Measurements from ENCODE around the gene CFAP221.

The CFAP221 gene

DNA sequence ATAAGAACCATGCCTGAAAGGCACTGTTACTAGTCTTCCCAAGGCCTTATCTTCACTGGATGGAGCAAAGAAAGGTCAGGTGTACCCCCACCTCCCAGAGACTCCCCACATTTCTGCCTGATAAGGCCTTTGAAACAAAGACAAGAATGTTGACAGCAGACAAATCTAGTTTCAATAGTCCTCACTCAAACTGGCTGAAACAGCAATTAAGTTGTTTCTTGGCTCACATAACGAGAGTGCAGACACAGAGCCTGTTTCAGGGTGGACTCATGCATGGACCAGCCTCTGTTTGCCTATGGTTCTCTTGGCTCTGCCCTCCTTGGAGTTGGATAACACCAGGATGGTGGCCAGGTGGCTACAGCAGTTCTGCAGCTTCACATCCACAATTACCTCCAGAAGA, 7.5 kb upstream of the CFAP221 start:
- DNase-seq (ENCODE audit: low read depth) = no peak

DNA sequence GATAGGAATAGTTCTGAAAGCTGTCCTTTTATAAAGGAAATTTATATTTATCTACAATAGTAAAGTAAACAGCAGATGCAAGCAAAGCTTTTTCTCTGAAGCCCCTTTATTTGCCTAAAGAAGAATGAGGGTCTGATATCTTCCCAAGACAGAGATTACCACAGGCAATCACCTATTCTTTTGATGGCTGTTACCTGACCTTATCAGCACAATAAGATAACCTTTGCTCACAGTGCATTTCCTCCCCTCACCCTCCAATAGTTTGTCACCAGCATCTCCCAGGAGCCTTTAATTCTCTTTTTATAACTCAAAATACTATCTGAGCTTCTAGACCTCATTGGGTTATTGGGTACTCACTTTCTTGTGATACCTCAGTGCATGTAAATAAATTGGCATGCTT, 6.5 kb upstream of the CFAP221 start:
- no peak for DNase-seq (ENCODE audit: low read depth)

DNA sequence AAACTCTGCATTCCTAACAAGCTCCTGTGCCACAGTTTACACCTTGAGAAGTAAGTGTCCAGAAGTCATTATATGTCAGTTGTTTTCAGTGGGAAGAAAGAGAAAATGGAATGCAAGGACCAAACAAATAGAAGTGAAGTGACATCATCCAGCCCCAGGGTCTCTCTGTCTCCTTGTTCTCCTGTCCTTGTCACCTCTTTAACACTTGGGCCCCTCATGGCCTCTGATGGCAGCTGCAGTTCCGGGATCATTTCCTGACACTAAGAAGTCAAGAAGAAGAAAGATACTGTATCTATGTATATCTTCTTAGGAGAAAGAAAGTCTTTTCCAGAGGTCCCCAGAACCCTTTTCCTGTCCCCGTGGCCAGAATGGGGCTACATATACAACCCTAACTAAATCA, 2.8 kb upstream of the CFAP221 start:
- no peak for DNase-seq (ENCODE audit: low read depth)

DNA sequence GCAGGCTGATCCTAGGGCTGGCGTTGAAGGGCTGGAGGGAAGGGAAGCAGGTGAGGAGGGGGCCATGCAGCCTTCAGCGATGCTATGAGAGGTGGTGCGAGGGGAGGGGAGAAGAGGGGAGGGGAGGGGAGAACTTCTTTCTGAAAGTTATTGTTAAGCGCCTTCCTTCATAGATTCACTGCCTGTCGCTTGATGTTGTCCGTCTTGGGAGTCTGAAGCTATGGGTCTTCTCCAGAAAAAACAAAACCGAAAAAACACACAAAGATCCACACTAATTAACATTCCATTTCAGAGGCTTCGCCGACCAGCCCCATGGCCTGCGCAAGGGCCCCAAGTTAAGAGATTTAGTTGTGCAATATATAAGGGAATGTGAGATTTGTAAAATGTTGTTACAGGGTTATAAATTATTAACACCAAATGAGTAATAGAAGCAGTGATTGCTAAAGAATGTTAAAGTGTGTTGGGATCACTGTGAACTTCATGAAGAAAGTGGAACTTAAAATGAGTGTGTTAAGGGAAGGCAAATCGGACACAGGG, 758 bp downstream of the CFAP221 start:
- no peak for DNase-seq (ENCODE audit: low read depth)

DNA sequence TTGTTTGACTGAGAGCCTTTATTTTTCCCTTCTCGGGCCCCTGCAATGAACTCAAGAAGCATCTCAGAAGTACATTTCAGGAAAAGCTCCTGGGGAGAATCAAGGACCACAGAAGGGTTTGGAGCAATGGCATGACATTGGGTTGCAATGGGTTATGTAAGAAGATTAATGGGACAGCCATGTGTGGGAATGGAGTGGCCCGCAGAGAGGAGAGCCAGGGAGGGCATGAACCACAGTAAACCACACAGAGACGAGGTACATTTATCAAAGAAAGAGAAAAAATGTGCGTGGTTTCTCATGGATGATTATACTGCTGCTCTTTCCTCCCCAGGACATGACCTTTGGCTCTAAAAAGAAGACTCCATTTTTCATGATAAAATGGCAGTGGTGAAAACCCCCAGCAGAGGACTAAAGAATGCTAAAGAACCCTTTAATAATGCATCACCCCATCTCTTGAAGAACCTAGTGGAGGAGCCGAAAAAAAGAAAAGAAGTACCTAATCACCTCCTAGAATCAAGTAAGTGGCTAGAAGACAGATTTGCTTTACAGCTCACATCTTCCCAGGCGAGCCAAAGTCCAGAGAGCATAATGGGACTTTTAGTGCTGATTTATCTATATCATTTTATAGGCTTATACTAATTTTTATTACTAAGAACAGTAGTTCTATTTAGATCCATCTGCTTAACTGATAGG, 1.7 kb downstream of the CFAP221 start:
- no peak for DNase-seq (ENCODE audit: low read depth)

DNA sequence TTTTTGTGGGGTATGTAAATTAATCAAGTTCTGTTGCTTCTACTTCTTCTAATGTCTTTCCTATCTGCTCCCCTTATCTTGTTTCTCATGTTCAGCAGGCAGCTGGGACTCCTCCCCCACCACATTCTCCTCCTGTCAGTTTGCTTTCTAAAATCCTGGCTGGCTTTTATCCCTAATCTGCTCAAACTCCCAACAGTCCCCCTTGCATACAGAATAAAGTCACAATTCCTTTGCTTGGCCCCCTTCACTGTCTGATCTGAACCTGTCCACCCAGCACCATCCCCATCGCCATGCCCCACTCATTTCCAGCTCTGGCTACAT, 2.2 kb downstream of the CFAP221 start:
- no peak for DNase-seq (ENCODE audit: low read depth)

DNA sequence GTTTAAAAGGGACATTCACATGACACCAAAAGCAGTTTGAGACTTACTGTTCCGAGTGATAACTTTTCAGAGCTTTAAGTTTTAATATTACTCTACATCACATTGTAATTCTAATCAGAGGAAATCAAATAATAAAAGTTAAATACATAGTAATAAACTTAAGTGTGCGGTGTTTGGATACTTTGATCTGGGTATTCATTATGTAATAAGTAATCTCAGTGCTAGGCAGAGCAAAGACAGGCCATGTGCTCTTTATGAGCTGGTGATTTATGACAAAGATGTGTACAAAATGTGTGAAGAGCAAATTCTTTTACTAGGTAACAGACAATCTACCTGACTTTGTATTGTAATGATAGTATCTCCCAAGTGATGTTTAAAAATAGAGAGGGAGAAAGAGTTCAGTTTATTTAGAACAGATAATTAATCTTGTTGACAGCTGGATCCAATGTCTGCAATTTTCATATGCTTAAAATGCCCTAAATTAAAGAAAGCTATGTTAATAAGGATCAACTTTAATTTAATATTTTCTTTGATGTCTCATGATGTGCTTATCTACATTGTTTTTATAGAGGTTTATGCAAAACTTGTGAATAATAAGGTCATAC, 4.4 kb downstream of the CFAP221 start:
- no peak for DNase-seq (ENCODE audit: low read depth)

DNA sequence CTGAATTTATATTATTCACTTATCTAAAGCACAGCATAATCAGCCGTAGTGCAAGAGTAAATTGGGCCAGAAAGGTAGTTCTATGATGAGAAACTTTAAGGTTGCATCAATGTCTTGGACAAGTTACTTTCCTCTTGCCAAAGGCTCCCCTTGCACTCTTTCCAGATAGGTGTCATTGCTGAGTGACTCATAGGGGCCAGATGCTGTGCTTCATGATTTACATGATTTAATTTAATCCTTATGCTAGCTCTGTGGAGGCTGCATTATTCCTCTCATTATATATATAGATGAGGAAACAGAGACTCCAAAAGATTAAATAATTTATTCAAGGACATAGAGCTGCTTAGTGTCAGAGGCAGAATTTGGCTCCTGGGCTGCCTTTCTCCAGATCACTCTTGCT, 5.0 kb downstream of the CFAP221 start:
- DNase-seq (ENCODE audit: low read depth) = peak; percentile 43

DNA sequence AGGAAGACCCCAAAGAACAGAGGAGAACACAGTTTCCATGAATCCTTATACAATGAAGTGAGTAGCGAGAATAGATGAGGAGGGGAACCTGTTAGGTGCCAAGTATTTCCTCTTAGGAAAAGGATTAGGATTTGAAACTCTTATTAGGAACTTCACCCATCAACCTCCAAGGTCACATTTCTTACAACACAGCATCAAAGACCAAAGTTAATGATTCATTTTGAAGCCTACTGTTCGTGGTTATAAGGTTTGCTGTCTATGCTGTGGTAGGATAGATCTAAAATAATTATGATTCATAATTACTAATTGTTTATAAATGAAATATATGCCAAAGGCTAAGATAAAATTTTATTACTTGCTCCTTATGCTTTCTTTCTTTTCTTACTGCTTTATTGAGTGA, 6.1 kb downstream of the CFAP221 start:
- DNase-seq (ENCODE audit: low read depth) = no peak

DNA sequence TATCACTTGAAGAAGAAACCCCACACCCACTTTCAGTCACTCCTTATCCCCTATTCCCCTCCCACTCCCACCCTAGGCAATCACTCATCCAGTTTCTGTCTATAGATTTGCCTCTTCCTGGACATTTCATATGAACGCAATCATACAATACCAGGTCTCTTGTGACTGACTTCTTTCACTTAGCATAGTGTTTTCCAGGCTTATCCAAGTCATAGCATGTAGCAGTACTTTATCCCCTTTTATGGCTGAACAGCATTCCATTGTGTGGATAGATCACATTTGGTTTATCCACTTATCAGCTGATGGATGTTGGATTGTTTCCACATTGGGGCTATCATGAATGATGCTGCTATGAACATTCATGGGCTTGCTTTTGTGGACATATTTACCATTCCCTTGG, 6.6 kb downstream of the CFAP221 start:
- DNase-seq (ENCODE audit: low read depth) = no peak

DNA sequence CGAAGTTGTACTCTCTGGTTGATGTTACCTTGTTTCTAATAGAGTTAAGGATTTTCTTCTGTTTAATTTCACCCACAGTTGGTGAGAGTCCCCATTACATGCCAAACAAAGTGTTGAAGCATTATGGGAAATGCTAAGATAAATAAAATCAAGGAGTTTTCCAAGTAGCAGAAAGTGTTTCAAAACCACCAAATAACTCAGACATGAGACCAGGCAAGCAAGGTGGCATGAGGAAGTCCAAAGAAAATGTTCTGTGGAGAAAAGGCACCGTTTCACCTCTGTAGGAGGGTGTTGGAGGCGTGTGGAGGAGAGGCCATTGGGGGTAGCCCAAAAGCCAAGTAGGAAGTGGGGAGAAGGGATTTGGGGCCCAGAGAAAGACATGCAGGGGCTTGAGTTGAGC, 8.7 kb downstream of the CFAP221 start:
- no peak for DNase-seq (ENCODE audit: low read depth)

DNA sequence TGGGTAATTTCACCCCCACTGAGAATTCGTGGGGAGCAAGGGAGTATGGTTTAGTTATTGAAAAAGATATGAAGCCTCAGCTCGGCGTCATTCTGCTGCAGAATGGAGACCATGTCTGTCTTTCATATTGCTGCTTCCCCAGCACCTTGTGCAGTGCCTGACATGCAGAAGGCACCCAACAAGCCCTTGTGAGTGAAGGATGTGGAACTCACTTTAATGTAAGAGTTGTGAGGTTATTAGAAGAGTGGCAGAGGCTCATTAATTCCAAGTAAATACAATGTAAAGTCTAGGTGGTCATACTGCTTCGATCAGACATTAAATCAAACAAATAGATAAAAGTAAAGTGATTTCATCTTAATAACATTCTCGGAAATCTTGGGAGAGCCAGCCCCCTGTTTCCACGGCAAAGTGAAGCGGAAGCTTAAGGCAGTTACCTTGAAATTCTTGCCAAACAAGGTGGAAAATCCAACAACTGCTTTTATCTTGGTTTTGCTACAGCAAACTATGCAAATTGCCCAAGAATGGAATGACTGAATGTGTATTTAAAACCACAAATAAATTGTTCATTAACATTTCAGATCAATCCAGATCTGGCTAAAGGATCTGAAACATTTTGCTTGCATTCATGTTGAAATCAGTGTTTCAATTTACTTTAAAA, 9.6 kb downstream of the CFAP221 start:
- no peak for DNase-seq (ENCODE audit: low read depth)

DNA sequence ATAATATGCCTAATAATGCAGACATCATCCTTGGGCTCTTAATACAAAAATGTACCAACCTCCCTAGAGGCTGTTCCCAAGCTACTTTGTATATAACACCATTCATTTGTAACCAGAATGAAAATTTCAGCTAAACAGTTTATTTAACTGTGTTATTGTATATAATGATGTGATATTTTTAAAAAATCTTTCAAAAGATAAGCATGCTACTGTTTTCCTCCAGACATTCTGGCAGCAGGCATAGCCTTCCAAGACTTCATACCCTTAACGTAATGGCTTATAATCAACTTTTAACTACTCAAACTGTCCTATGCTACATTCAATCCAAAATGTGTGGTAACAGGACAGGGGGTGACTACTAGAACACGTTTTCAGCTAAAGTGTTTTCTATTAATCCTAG, 21.2 kb downstream of the CFAP221 start:
- no peak for DNase-seq (ENCODE audit: low read depth)

DNA sequence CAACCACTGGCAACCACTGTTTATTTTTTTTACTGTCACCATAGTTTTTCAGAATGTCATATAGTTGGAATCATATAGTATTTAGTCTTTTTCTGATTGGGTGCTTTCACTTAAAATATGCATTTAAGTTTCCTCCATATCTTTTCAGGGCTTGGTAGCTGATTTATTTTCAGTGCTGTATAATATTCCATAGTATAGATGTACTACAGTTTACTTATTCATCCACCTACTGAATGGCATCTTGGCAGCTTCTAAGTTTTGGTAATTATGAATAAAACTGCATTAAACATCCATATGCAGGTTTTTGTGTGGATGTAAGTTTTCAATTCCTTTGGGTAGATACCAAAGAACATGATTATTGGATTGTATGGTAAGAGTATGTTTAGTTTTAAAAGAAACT, 23.0 kb downstream of the CFAP221 start:
- no peak for DNase-seq (ENCODE audit: low read depth)

DNA sequence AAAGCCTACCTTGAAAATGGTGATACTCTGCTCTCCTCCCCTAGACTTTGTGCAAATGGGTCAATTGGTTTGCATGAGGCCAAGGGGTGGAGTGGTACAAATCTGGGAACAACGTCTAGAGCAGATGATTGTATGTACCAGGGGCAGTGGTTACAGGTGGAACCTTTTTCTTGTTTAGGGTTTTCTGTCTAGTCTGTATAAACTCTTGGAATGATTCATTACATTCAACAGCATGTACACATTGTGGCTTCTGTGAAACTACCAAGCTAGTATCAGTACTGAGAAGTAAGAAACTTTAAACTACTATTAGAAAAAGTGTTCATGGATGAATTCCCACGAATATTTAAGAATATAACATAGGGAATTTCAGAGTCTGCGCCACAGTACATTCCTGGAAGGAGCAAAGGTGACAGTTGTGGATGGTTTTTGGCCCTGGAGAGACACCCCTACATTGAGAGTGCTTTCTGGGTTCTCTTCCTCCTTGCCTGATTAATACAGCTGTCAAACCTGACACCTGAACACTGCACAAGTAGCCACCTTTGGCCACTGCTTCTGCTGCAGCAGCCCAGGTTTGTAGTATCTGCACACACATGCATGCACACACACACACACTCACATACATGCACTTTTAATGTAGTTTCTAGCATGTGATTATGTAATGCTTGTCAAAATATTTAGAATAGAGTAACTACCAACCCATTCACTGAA, 30.0 kb downstream of the CFAP221 start:
- DNase-seq (ENCODE audit: low read depth) = no peak

DNA sequence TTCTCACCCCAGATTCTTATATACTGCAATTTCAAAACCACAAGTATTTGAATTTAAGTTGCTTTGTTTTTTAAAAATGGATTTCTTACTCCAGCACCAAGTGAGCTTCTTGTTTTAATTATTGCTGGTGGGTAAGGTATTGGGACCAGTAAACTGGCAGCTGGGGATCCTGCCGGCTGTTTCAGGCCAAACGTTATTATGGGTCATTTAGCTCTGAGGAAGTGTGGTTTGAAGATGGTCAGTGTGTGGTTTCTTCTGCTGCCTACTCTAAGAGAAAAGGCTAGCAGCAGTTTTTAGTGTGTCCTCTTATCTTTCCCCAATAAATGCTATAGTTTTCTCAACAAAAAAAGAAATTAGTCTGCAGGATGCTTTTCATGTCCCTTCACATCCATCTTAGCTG, 30.6 kb downstream of the CFAP221 start:
- DNase-seq (ENCODE audit: low read depth) = no peak

DNA sequence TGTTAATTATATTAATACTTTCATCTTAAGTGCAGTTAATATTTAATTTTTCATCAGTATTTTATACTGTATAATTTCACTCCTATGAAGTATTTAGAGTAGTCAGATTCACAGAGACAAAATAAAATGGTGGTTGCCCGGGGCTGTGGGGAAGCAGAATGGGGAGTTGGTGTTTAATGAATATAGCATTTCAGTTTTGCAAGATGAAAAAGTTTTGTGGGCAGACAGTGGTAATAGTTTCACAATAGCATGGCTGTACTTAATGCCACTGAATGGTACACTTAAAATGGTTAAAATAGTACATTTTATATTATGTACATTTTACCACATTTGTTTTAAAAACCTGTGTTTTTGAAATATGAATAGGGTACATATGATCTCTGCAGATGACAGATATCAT, 31.2 kb downstream of the CFAP221 start:
- no peak for DNase-seq (ENCODE audit: low read depth)

DNA sequence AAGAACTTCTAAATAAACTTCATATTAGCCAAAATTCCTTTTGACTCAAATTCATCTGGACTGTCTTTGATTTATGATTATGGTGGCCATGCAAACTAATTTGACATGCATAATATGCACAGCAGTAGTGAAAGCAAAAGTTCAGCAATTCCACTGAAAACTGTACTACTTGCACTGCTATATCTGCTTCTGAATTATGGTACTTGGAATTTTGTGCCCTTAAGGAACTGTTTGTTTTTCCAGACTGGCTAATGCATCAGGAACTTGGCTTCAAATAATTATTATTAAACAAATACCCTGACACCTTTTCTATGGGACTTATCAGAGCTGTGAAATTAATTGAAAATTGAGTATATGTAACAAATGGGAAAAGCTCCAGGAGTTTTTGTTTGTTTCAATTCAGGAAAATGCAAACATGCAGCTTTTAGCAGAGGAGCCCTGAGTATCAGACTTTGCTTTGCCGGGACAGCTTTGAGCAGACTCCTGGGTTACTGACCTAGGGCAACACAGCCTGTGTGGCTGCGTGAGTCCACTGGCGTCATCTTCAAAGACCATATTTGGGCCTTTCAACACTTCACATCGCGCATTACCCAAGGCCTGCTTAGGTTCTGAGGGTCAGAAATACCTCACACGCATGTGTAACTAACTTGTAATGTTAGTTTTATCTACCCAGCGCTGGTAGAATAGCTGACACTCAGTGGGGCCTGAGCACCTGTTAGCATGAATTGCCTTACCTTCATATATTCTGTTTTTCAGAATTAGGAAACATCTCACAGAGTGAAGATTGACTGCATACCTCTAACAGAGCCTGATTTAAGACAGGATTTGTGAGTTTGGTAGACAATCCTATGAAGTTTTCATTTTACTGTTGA, 35.4 kb downstream of the CFAP221 start:
- no peak for DNase-seq (ENCODE audit: low read depth)

DNA sequence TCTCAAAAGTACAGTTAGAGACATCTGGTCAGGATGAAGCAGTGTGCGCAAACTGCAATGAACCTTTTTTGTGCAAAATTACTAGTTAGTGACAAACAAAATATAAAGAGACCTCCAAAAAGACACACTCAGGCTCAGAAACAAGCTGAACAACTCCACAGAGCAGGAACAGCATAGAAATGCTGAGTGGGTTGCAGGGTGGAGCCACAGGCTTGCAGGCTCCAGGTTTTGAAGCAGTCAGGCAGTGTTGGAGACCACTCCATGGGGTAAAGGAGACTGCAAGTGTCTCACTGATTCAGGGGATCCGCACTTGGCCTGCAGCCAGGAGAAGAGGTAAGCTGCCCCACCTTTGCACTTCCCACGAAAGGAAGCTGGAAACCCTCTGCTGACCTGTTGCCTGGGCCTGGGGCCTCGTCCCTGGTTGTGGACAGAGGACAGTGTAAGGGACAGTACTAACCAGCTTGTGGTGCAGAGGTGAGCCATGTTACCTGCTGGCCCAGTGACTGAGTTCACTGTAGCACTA, 36.4 kb downstream of the CFAP221 start:
- DNase-seq (ENCODE audit: low read depth) = no peak

DNA sequence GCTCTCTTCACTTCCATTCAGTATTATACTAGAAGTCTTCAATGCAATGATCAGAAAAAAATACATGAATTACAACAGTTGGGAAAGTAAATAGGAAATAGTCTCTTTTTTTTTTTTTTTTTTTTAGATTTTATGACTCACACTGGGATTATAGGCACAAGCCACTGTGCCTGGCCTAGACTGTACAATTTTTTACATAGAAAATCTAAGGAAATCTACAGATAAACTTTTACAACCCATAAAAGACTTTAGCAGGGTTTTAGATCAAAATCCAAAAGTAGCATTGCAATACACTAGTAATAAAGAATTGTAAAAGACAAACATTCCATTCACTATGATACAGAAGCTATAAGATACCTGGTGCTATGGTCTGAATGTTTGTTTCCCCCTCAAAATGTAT, 39.0 kb downstream of the CFAP221 start:
- no peak for DNase-seq (ENCODE audit: low read depth)

DNA sequence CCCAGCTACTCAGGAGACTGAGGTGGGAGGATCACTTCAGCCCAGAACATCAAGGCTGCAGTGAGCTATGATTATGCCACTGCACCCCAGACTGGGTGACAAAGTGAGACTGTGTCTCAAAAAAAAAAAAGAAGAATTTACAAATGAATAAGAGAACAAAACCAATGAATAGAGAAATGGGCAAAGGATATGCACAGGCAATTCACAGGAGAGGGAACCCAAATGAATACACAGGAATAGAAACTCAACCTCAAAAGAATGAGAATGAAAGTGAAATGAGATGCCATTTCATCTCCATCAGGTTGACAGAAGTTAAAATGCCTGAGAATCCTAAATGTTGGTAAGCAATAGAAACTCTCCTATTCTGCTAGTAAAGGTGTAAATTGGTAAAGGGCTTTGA, 40.2 kb downstream of the CFAP221 start:
- no peak for DNase-seq (ENCODE audit: low read depth)

DNA sequence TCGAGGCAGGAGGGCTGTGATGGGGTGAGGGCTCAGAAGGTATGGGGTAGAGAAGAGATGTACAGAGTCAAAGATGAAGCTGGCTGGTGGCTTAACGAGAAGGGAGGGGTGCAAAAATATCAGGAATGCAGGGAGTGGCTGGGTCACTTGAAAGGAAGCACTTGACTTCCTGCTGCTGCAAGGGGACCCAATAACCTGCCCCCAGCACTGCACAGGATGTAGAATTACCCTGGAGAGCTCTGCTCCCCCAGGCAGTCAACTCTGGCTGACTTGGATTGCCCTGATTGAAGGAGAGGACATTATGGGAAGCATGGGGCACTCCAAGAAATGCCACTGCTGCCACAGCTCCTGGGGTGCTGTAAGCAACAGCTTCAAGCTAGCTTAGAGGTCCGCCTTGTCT, 41.8 kb downstream of the CFAP221 start:
- DNase-seq (ENCODE audit: low read depth) = no peak
